DOHH2 (cell line): ENCODE results near the gene MDFI.

Source experiments
- CTCF ChIP-seq: fragments of 200-600 bp; sonication (generic); IDR thresholded peaks from one replicate; pipeline ENCODE4 v1.5.1; 2014; ENCODE audit warnings: antibody characterized with exemption, mild to moderate bottlenecking, low read depth, low read length; ENCODE audit not compliant: poor library complexity, severe bottlenecking
- EZH2phosphoT487 ChIP-seq: fragments of 200-600 bp; sonication (generic); IDR thresholded peaks from 2 replicates; pipeline ENCODE4 v1.6.1; 2017; ENCODE audit warnings: borderline replicate concordance, mild to moderate bottlenecking, antibody characterized with exemption, low read length, moderate library complexity, mixed read lengths

- TF ChIP-seq CTCF (no peak), EZH2phosphoT487 (no peak)
Measured at GRCh38 chr6:41645007-41645618, 6.8 kb downstream of the MDFI start.
